Caco-2 (cell line): Measurements from ENCODE around the gene SPESP1. TPM values are rescaled to one million over a fixed set of nuclear protein-coding genes. Genes with fewer than 3 reads are reported as not detected.
"Not testable (repeated sequence)": the region's sequence is repeated elsewhere in the genome, so short reads cannot be mapped to it uniquely, and the experiment has no call there.

Experiments used
- BruUV-seq: library from RNA; stranded (reverse); fragments of 400-500 nt; replicated peaks from 2 replicates; lab custom pipeline; 2021; lab: Mats Ljungman, UMichigan
- CTCF ChIA-PET: fragments of 300-600 bp; sonication (Branson Sonifier 250); formaldehyde crosslinking; loops from one replicate; lab custom pipeline; 2022; ENCODE audit warnings: antibody characterized with exemption; lab: Charles Lee
- POLR2A ChIA-PET: fragments of 300-600 bp; sonication (Branson Sonifier 250); formaldehyde crosslinking; loops from one replicate; lab custom pipeline; 2022; ENCODE audit warnings: antibody characterized with exemption; lab: Charles Lee
- DNase-seq, 2 experiments: peaks; one replicate each; pipeline versions ENCODE4 v3.0.0 to v3.0.0-alpha.2; 2020 to 2022
- H3K27me3 ChIP-seq: replicated peaks from 2 replicates; pipeline ENCODE4 v1.6.0; 2011; ENCODE audit warnings: low read length; ENCODE audit not compliant: control insufficient read depth, insufficient read depth
- H3K36me3 ChIP-seq: 2 replicates; pipeline ENCODE4 v1.5.1; 2011; ENCODE audit warnings: low read length; ENCODE audit not compliant: control insufficient read depth, insufficient read depth
- H3K4me1 ChIP-seq: fragments of 250-450 bp; sonication (Bioruptor Pico); 2 replicates; pipeline ENCODE4 v1.5.1; 2020; ENCODE audit warnings: mild to moderate bottlenecking
- H3K4me3 ChIP-seq: 2 replicates; pipeline ENCODE4 v1.5.1; 2011; ENCODE audit warnings: low read depth, mild to moderate bottlenecking, control low read depth, low read length
- H3K9me3 ChIP-seq: fragments of 250-450 bp; sonication (Bioruptor Pico); 2 replicates; pipeline ENCODE4 v1.5.1; 2020; ENCODE audit warnings: mild to moderate bottlenecking, moderate library complexity
- H3K27ac Mint-ChIP-seq: one replicate; pipeline ENCODE4 v1.8.0; 2022; ENCODE audit warnings: mixed read lengths; ENCODE audit not compliant: unreplicated experiment
- H3K27me3 Mint-ChIP-seq: one replicate; pipeline ENCODE4 v1.8.0; 2022; ENCODE audit warnings: mixed read lengths; ENCODE audit not compliant: insufficient read depth, unreplicated experiment
- H3K36me3 Mint-ChIP-seq: one replicate; pipeline ENCODE4 v1.8.0; 2022; ENCODE audit warnings: mild to moderate bottlenecking, mixed read lengths; ENCODE audit not compliant: insufficient read depth, unreplicated experiment
- H3K4me1 Mint-ChIP-seq: one replicate; pipeline ENCODE4 v1.8.0; 2022; ENCODE audit warnings: low read depth, mixed read lengths; ENCODE audit not compliant: unreplicated experiment
- H3K4me3 Mint-ChIP-seq: one replicate; pipeline ENCODE4 v1.8.0; 2022; ENCODE audit warnings: mild to moderate bottlenecking, moderate library complexity, mixed read lengths; ENCODE audit not compliant: unreplicated experiment
- H3K9me3 Mint-ChIP-seq: one replicate; pipeline ENCODE4 v1.8.0; 2022; ENCODE audit warnings: mixed read lengths; ENCODE audit not compliant: unreplicated experiment
- intact Hi-C: fragments of 100-400 bp; cut with micrococcal nuclease; formaldehyde crosslinking; loops from one replicate; pipeline ENCODE4 v1.10.0; 2022; ENCODE audit not compliant: unreplicated experiment
- total RNA-seq: library from RNA; stranded (reverse); gene quantifications from 2 replicates; pipeline ENCODE4 v1.2.3, GENCODE V29; 2022
- TF ChIP-seq, protein P1 (sequence below), 2 experiments: fragments of 200-600 bp in 1 of 2; IDR thresholded peaks; 1 replicate in 1 of 2; 2 replicates in 1 of 2; pipeline versions ENCODE4 v1.5.1 to v1.8.0; 2011 to 2022; ENCODE audit warnings: antibody characterized with exemption in 1 of 2, control low read depth in 1 of 2, inconsistent platforms in 1 of 2, low read depth in 1 of 2, low read length in 1 of 2, mild to moderate bottlenecking in 1 of 2, moderate library complexity in 1 of 2; ENCODE audit not compliant: insufficient read depth in 1 of 2, severe bottlenecking in 1 of 2, unreplicated experiment in 1 of 2

The SPESP1 gene
- total RNA-seq, 1 experiment from 2014 or later: not detected

DNA sequence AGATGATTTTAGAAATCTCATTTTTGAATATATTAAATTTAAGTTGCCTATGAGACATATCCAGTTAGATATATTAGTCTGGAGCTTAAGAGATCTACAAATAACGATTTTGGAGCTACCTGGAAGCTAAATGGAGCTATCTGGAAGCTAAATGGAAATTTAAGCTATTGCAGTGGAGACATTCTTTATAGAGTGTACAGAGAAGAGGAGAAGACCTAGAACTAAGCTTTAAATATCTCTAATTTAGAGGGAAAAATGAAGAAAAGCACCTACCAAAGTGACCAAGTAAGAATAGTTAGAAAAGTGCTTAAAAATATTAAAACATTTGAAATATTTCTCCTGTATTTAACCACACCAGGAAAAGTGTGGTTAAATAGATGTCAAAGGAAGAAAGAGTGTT lies 28.3 kb downstream of the SPESP1 start:
- Histone ChIP-seq H3K27me3 (no peaks in the 10 kb centered on the region), H3K4me3 (no peak overlapping the region), H3K36me3 (no peaks in the 10 kb centered on the region), H3K9me3 (no peaks in the 10 kb centered on the region; the same call in 1 of the 2 replicates), H3K4me1 (no peaks in the 10 kb centered on the region)
- Mint-ChIP-seq H3K27me3 (peaks cover 37% of the 10 kb centered on the region), H3K4me3 (no peak overlapping the region), H3K27ac (no peak overlapping the region), H3K36me3 (no peaks in the 10 kb centered on the region), H3K9me3 (peaks cover 10% of the 10 kb centered on the region), H3K4me1 (no peaks in the 10 kb centered on the region)
- intact Hi-C loops: no loop called here
- DNase-seq: no peak
- TF ChIP-seq, protein P1, sequence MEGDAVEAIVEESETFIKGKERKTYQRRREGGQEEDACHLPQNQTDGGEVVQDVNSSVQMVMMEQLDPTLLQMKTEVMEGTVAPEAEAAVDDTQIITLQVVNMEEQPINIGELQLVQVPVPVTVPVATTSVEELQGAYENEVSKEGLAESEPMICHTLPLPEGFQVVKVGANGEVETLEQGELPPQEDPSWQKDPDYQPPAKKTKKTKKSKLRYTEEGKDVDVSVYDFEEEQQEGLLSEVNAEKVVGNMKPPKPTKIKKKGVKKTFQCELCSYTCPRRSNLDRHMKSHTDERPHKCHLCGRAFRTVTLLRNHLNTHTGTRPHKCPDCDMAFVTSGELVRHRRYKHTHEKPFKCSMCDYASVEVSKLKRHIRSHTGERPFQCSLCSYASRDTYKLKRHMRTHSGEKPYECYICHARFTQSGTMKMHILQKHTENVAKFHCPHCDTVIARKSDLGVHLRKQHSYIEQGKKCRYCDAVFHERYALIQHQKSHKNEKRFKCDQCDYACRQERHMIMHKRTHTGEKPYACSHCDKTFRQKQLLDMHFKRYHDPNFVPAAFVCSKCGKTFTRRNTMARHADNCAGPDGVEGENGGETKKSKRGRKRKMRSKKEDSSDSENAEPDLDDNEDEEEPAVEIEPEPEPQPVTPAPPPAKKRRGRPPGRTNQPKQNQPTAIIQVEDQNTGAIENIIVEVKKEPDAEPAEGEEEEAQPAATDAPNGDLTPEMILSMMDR (IDR thresholded peaks at IDR 0.05; ENCODE audit: insufficient read depth in 1 of 2, low read depth in 1 of 2, low read length in 1 of 2, severe bottlenecking in 1 of 2, unreplicated experiment in 1 of 2): no peak
- ChIA-PET CTCF (no interaction called here), POLR2A (no interaction called here)
- no TSS peak for BruUV-seq

DNA sequence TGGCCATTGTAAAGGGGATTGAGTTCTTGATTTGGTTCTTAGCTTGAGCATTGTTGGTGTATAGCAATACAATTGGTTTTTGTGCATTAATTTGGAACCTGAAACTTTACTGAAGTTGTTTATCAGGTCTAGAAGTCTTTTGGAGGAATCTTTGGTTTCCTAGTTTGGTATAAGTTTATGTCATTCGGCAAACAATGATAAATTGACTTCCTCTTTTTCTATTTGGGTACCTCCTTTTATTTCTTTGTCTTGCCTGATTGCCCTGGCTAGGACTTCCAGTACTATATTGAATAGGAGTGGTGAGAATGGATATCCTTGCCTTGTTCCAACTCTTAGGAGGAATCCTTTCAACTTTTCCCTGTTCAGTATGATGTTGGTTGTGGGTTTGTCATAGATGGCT lies 32.1 kb downstream of the SPESP1 start:
- Histone ChIP-seq H3K4me3 (no peak overlapping the region), H3K9me3 (0 out of 2 replicates have a peak, but pooled peaks cover 3% of the 10 kb centered on the region), H3K27me3 (no peaks in the 10 kb centered on the region), H3K4me1 (no peaks in the 10 kb centered on the region), H3K36me3 (no peaks in the 10 kb centered on the region)
- H3K36me3 Mint-ChIP-seq: no peaks in the 10 kb centered on the region
- H3K27me3 Mint-ChIP-seq: peaks cover 20% of the 10 kb centered on the region
- no peak overlapping the region for H3K4me3 Mint-ChIP-seq
- no peaks in the 10 kb centered on the region for H3K4me1 Mint-ChIP-seq
- H3K9me3 Mint-ChIP-seq: peaks cover 19% of the 10 kb centered on the region
- ChIA-PET CTCF (no interaction called here), POLR2A (no interaction called here)
- TF ChIP-seq, protein P1 (IDR thresholded peaks at IDR 0.05; ENCODE audit: insufficient read depth in 1 of 2, low read depth in 1 of 2, low read length in 1 of 2, severe bottlenecking in 1 of 2, unreplicated experiment in 1 of 2): no peak
- no peak for DNase-seq
- intact Hi-C loops: no loop called here
- no peak overlapping the region for H3K27ac Mint-ChIP-seq
- no TSS peak for BruUV-seq

DNA sequence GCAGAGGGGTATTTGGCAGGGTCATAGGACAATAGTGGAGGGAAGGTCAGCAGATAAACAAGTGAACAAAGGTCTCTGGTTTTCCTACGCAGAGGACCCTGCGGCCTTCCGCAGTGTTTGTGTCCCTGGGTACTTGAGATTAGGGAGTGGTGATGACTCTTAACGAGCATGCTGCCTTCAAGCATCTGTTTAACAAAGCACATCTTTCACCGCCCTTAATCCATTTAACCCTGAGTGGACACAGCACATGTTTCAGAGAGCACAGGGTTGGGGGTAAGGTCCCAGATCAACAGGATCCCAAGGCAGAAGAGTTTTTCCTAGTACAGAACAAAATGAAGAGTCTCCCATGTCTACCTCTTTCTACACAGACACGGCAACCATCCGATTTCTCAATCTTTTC lies 33.4 kb downstream of the SPESP1 start:
- H3K9me3 ChIP-seq, H3K36me3 Mint-ChIP-seq, BruUV-seq, H3K4me1 ChIP-seq, H3K4me3 Mint-ChIP-seq, DNase-seq, H3K27me3 ChIP-seq, POLR2A ChIA-PET, H3K36me3 ChIP-seq, intact Hi-C loops, H3K4me1 Mint-ChIP-seq, H3K4me3 ChIP-seq, CTCF ChIA-PET, H3K27ac Mint-ChIP-seq: not testable (repeated sequence)
- H3K27me3 Mint-ChIP-seq: peaks cover 14% of the 10 kb centered on the region
- peaks cover 22% of the 10 kb centered on the region for H3K9me3 Mint-ChIP-seq

DNA sequence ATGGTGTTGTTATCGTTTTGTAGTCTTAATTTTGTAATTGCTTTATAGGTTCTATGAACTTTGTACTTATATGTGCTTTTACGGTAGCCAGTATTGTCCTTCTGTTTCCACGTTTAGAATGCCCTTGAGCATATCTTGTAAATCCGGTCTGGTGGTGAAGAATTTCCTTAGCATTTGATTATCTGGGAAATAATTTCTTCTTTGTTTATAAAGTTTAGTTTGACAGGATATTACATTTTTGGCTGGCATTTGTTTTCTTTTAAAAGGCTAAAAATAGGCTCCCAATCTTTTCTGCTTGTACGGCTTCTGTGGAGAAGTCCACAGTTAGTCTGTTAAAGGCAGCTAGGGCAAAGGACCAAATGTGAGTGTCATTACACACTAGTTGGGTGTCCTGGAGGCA lies 36.7 kb downstream of the SPESP1 start:
- no peaks in the 10 kb centered on the region for H3K36me3 Mint-ChIP-seq

More for the DNA sequence above, 36.7 kb downstream of the SPESP1 start:
- TF ChIP-seq, protein P1 (IDR thresholded peaks at IDR 0.05; ENCODE audit: insufficient read depth in 1 of 2, low read depth in 1 of 2, low read length in 1 of 2, severe bottlenecking in 1 of 2, unreplicated experiment in 1 of 2): no peak
- ChIA-PET CTCF (no interaction called here), POLR2A (no interaction called here)
- intact Hi-C loops: no loop called here
- Mint-ChIP-seq H3K27ac (no peak overlapping the region), H3K9me3 (peaks cover 31% of the 10 kb centered on the region), H3K4me3 (no peak overlapping the region), H3K4me1 (no peaks in the 10 kb centered on the region), H3K27me3 (peaks cover 5% of the 10 kb centered on the region)
- DNase-seq: no peak
- Histone ChIP-seq H3K4me1 (no peaks in the 10 kb centered on the region), H3K27me3 (no peaks in the 10 kb centered on the region), H3K4me3 (no peak overlapping the region), H3K36me3 (no peaks in the 10 kb centered on the region), H3K9me3 (peaks cover 7% of the 10 kb centered on the region; the same call in 1 of the 2 replicates)
- no TSS peak for BruUV-seq
